Glutamatergic neuron (in vitro differentiated cells): ENCODE data around the gene GMPR. TPM values are rescaled to one million over a fixed set of nuclear protein-coding genes. Genes with fewer than 3 reads are reported as not detected.

ENCODE experiments used
- DNase-seq: peaks from one replicate; pipeline ENCODE4 v3.0.0; 2022
- H3K27ac Mint-ChIP-seq: one replicate; pipeline ENCODE4 v1.8.0; 2020; ENCODE audit warnings: mild to moderate bottlenecking, mixed read lengths, inconsistent platforms; ENCODE audit not compliant: unreplicated experiment
- H3K27me3 Mint-ChIP-seq: one replicate; pipeline ENCODE4 v1.8.0; 2020; ENCODE audit warnings: mild to moderate bottlenecking, moderate library complexity, mixed read lengths, inconsistent platforms; ENCODE audit not compliant: unreplicated experiment
- H3K36me3 Mint-ChIP-seq: one replicate; pipeline ENCODE4 v1.8.0; 2020; ENCODE audit warnings: mild to moderate bottlenecking, mixed read lengths, inconsistent platforms; ENCODE audit not compliant: unreplicated experiment
- H3K4me1 Mint-ChIP-seq: one replicate; pipeline ENCODE4 v1.8.0; 2020; ENCODE audit warnings: mild to moderate bottlenecking, low read depth, mixed read lengths, inconsistent platforms; ENCODE audit not compliant: unreplicated experiment
- H3K4me3 Mint-ChIP-seq: one replicate; pipeline ENCODE4 v1.8.0; 2020; ENCODE audit warnings: mild to moderate bottlenecking, mixed read lengths, inconsistent platforms; ENCODE audit not compliant: unreplicated experiment
- H3K9me3 Mint-ChIP-seq: one replicate; pipeline ENCODE4 v1.8.0; 2020; ENCODE audit warnings: mild to moderate bottlenecking, moderate library complexity, mixed read lengths, inconsistent platforms; ENCODE audit not compliant: unreplicated experiment
- CTCF ChIP-seq: fragments of 200-600 bp; sonication (generic); IDR thresholded peaks from one replicate; pipeline ENCODE4 v1.5.0; 2021; ENCODE audit not compliant: partially characterized antibody, unreplicated experiment
- total RNA-seq: library from RNA; stranded (reverse); fragmentation: NEBNext Ultra II Directional; extraction: Animal tissue kit (Norgen Biotek cat#: 25700); gene quantifications from one replicate; pipeline ENCODE4 v1.2.1, GENCODE V29; 2021; ENCODE audit not compliant: unreplicated experiment

The GMPR gene
- total RNA-seq, 1 donor from 2014 or later = 5.0 TPM

GRCh38 chr6:16229700-16230099, 8.7 kb upstream of the GMPR start:
- Mint-ChIP-seq H3K4me3 (no peak overlapping the region), H3K9me3 (peaks cover 6% of the 10 kb centered on the region), H3K27ac (no peak overlapping the region), H3K4me1 (no peaks in the 10 kb centered on the region), H3K27me3 (no peaks in the 10 kb centered on the region), H3K36me3 (peaks cover 5% of the 10 kb centered on the region)
- no peak for DNase-seq
- TF ChIP-seq CTCF = no peak

GRCh38 chr6:16230953-16231352, 7.4 kb upstream of the GMPR start:
- no peak for TF ChIP-seq CTCF
- Mint-ChIP-seq H3K4me3 (no peak overlapping the region), H3K4me1 (no peaks in the 10 kb centered on the region), H3K27ac (no peak overlapping the region), H3K36me3 (peaks cover 5% of the 10 kb centered on the region), H3K9me3 (peaks cover 5% of the 10 kb centered on the region), H3K27me3 (no peaks in the 10 kb centered on the region)
- no peak for DNase-seq

DNA sequence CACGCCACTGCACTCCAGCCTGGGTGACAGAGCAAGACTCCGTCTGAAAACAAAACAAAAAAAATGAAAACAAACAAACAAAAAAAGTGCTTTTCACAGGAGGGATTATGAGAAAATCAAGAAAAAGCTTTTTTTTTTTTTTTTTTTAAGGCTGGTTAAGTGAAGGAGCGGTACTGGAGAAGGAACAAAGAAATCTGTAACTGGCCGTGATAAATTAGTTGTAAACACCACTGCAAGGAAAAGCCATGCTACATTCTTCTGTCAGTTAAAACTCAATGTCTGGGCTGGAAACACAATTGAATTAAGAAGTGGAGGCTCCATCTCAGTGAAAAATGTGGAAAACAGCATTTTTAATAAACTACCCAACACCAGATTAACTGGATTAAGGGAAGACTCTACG, 6.3 kb upstream of the GMPR start:
- H3K9me3 Mint-ChIP-seq = no peaks in the 10 kb centered on the region
- no peaks in the 10 kb centered on the region for H3K27me3 Mint-ChIP-seq
- H3K36me3 Mint-ChIP-seq = no peaks in the 10 kb centered on the region
- no peak overlapping the region for H3K27ac Mint-ChIP-seq
- no peak for TF ChIP-seq CTCF
- no peak overlapping the region for H3K4me3 Mint-ChIP-seq
- no peaks in the 10 kb centered on the region for H3K4me1 Mint-ChIP-seq
- DNase-seq = no peak

DNA sequence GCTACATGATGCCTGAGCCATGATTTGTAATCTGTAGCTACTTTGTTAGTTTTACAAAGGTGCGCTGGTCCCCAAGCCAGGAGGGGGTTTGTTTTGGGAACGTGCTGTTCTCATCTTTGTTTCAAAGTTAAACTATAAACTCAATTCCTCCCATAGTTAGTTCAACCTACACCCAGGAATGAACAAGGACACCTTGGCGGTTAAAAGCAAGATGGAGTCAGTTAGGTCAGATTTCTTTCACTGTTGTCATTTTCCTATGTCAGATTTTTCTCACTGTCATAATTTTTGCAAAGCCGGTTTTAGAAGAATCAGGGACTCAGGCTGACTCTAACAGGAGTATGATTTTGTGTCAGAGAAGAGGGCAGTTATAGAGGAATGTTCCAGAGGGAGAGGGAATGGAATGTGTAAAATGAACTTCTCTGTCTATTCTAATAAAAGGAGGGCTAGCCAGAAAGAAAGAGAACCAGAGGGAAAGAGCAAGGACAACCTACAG, 2.3 kb upstream of the GMPR start:
- DNase-seq = no peak
- Mint-ChIP-seq H3K4me1 (peaks cover 4% of the 10 kb centered on the region), H3K27me3 (peaks cover 7% of the 10 kb centered on the region), H3K27ac (no peak overlapping the region), H3K9me3 (no peaks in the 10 kb centered on the region), H3K36me3 (no peaks in the 10 kb centered on the region), H3K4me3 (no peak overlapping the region)
- TF ChIP-seq CTCF = no peak

GRCh38 chr6:16236631-16237199, 1.7 kb upstream of the GMPR start:
- DNase-seq = no peak
- Mint-ChIP-seq H3K4me1 (peaks cover 4% of the 10 kb centered on the region), H3K4me3 (no peak overlapping the region), H3K9me3 (no peaks in the 10 kb centered on the region), H3K27me3 (peaks cover 7% of the 10 kb centered on the region), H3K27ac (no peak overlapping the region), H3K36me3 (no peaks in the 10 kb centered on the region)
- TF ChIP-seq CTCF = no peak
